A673 (cell line): ENCODE measurements around the gene PIK3R6.

Experiments
- CTCF ChIP-seq: fragments of 300-800, 200-600 bp; sonication (generic); conservative IDR thresholded peaks from 2 replicates; pipeline ENCODE4 v1.5.1; 2017; ENCODE audit warnings: low read depth, mild to moderate bottlenecking, antibody characterized with exemption, low read length, moderate library complexity, mixed read lengths
- EZH2 ChIP-seq: fragments of 200-600 bp; sonication (generic); IDR thresholded peaks from 2 replicates; pipeline ENCODE4 v1.6.1; 2017; ENCODE audit warnings: borderline replicate concordance, low read depth, mild to moderate bottlenecking, mixed read lengths, antibody characterized with exemption, low read length; ENCODE audit not compliant: poor library complexity, severe bottlenecking

- TF ChIP-seq CTCF = no peak
- TF ChIP-seq EZH2 = no peak
Measured at GRCh38 chr17:8868092-8868491, 618 bp upstream of the PIK3R6 start.
